HepG2 (cell line): Measurements from ENCODE around the gene MRM2. TPM values are rescaled to one million over a fixed set of nuclear protein-coding genes. Genes with fewer than 3 reads are reported as not detected.

Source experiments
- ATAC-seq: fragments of 200-7000 bp; cut with Tn5 transposase; 3 replicates; pipeline ENCODE4 v1.9.1; 2020; ENCODE audit warnings: mild to moderate bottlenecking, moderate library complexity
- BruUV-seq: library from RNA; stranded (reverse); fragments of 400-500 nt; replicated peaks from 2 replicates; lab custom pipeline; 2021; lab: Mats Ljungman, UMichigan
- CTCF ChIA-PET: fragments of 300-600 bp; formaldehyde crosslinking; extraction: SDS; loops from one replicate; lab custom pipeline; 2021; ENCODE audit warnings: low total read pairs, inconsistent platforms, low intra/inter-chr PET ratio; lab: Yijun Ruan, JAX
- POLR2A ChIA-PET: fragments of 350-600 bp; sonication (Branson Sonifier 250); formaldehyde crosslinking; loops from one replicate; lab custom pipeline; 2020; ENCODE audit warnings: antibody characterized with exemption, inconsistent platforms; lab: Yijun Ruan, JAX
- DNase-seq: peaks from one replicate; pipeline ENCODE4 v3.0.0-alpha.2; 2015; ENCODE audit warnings: low spot score
- FAIRE-seq: peaks from 3 replicates; lab custom pipeline; 2011; peaks lifted over from hg19 to GRCh38; lab: Jason Lieb, UNC
- H2AFZ ChIP-seq: one replicate; pipeline ENCODE4 v1.6.1; 2011; ENCODE audit warnings: low read length, inconsistent platforms
- H3K27ac ChIP-seq: fragments of 300-600 bp; 3 replicates; pipeline ENCODE4 v1.8.0; 2011; ENCODE audit warnings: mixed run types, mild to moderate bottlenecking, mixed read lengths, low read length, inconsistent platforms; ENCODE audit not compliant: insufficient read depth; ENCODE audit errors: extremely low read length
- H3K27me3 ChIP-seq, 2 experiments: fragments of 200-600 bp in 1 of 2; 2 replicates in 1 of 2; 3 replicates in 1 of 2; pipeline versions ENCODE4 v1.6.0 to v1.8.0; 2011; ENCODE audit warnings: low read length in 2 of 2, mild to moderate bottlenecking in 2 of 2, moderate library complexity in 2 of 2, inconsistent platforms in 1 of 2; ENCODE audit not compliant: insufficient read depth in 2 of 2, control insufficient read depth in 1 of 2
- H3K36me3 ChIP-seq, 2 experiments: fragments of 200-600 bp in 1 of 2; replicated peaks in 1 of 2; 2 replicates in 1 of 2; 3 replicates in 1 of 2; pipeline versions ENCODE4 v1.5.1 to v1.8.0; 2011; ENCODE audit warnings: low read length in 2 of 2, inconsistent platforms in 1 of 2; ENCODE audit not compliant: insufficient read depth in 2 of 2, control insufficient read depth in 1 of 2
- H3K4me1 ChIP-seq: 2 replicates; pipeline ENCODE4 v1.5.1; 2012; ENCODE audit warnings: low read length, inconsistent platforms; ENCODE audit not compliant: insufficient read depth
- H3K4me2 ChIP-seq: 2 replicates; pipeline ENCODE4 v1.6.0; 2011; ENCODE audit warnings: low read depth, low read length, inconsistent platforms
- H3K4me3 ChIP-seq, 3 experiments: fragments of 200-600 bp in 1 of 3; sonication (generic), shearing (Covaris generic) in 1 of 3; replicated peaks in 1 of 3; 2 replicates each; pipeline ENCODE4 v1.5.1; 2011 to 2016; ENCODE audit warnings: low read length in 3 of 3, inconsistent platforms in 2 of 3, low read depth in 2 of 3, mild to moderate bottlenecking in 2 of 3, control low read depth in 1 of 3, mixed read lengths in 1 of 3; ENCODE audit not compliant: insufficient read depth in 1 of 3
- H3K79me2 ChIP-seq: one replicate; pipeline ENCODE4 v1.6.1; 2011; ENCODE audit warnings: low read length, inconsistent platforms; ENCODE audit not compliant: insufficient read depth
- H3K9ac ChIP-seq: 2 replicates; pipeline ENCODE4 v1.6.0; 2011; ENCODE audit warnings: mild to moderate bottlenecking, low read depth, low read length, inconsistent platforms; ENCODE audit not compliant: insufficient read depth
- H3K9me3 ChIP-seq: 2 replicates; pipeline ENCODE4 v1.5.1; 2012; ENCODE audit warnings: mild to moderate bottlenecking, low read length
- H4K20me1 ChIP-seq: 2 replicates; pipeline ENCODE4 v1.6.0; 2011; ENCODE audit warnings: inconsistent platforms, mild to moderate bottlenecking, low read length, moderate library complexity; ENCODE audit not compliant: insufficient read depth
- FOXP1 ChIP-seq, 2 experiments: fragments of 450-650 bp in 1 of 2; IDR thresholded peaks; 2 replicates each; pipeline ENCODE4 v1.6.1; 2017 to 2018; ENCODE audit warnings: antibody characterized with exemption in 1 of 2
- HOXA9 ChIP-seq: sonication (generic); formaldehyde crosslinking; IDR thresholded peaks from 2 replicates; pipeline ENCODE4 v1.8.1; 2022; ENCODE audit warnings: missing genetic modification reagents, mild to moderate bottlenecking, moderate library complexity, borderline replicate concordance
- NKX3-1 ChIP-seq: sonication (generic); formaldehyde crosslinking; IDR thresholded peaks from 2 replicates; pipeline ENCODE4 v1.5.0; 2020; ENCODE audit warnings: missing genetic modification reagents
- ZC3H13 ChIP-seq: sonication (generic); formaldehyde crosslinking; IDR thresholded peaks from 2 replicates; pipeline ENCODE4 v1.8.1; 2023; ENCODE audit warnings: mild to moderate bottlenecking, missing genetic modification reagents, moderate library complexity
- ZFP37 ChIP-seq: sonication (generic); formaldehyde crosslinking; IDR thresholded peaks from 2 replicates; pipeline ENCODE4 v1.4.0; 2020; ENCODE audit warnings: missing genetic modification reagents, borderline replicate concordance
- ZFYVE20 ChIP-seq: sonication (generic); formaldehyde crosslinking; IDR thresholded peaks from 2 replicates; pipeline ENCODE4 v1.8.0; 2023; ENCODE audit warnings: low read depth, mild to moderate bottlenecking, moderate library complexity, missing genetic modification reagents, borderline replicate concordance
- ZNF484 ChIP-seq: sonication (generic); formaldehyde crosslinking; IDR thresholded peaks from 2 replicates; pipeline ENCODE4 v1.5.1; 2020; ENCODE audit warnings: mild to moderate bottlenecking, low read depth, missing genetic modification reagents, borderline replicate concordance
- ZNF512 ChIP-seq: sonication (generic); formaldehyde crosslinking; IDR thresholded peaks from 2 replicates; pipeline ENCODE4 v1.4.0; 2020; ENCODE audit warnings: mild to moderate bottlenecking, missing genetic modification reagents
- ZNF549 ChIP-seq: sonication (generic); formaldehyde crosslinking; IDR thresholded peaks from 2 replicates; pipeline ENCODE4 v1.5.0; 2020; ENCODE audit warnings: missing genetic modification reagents
- ZNF562 ChIP-seq: sonication (generic); formaldehyde crosslinking; IDR thresholded peaks from 2 replicates; pipeline ENCODE4 v1.8.0; 2022; ENCODE audit warnings: missing genetic modification reagents, borderline replicate concordance
- ZNF616 ChIP-seq: sonication (generic); formaldehyde crosslinking; IDR thresholded peaks from 2 replicates; pipeline ENCODE4 v1.5.0; 2020; ENCODE audit warnings: low read depth, mild to moderate bottlenecking, missing genetic modification reagents
- ZSCAN12 ChIP-seq: sonication (generic); formaldehyde crosslinking; IDR thresholded peaks from 2 replicates; pipeline ENCODE4 v1.9.0; 2021; ENCODE audit warnings: mild to moderate bottlenecking, missing genetic modification reagents
- ZSCAN29 ChIP-seq: sonication (generic); formaldehyde crosslinking; conservative IDR thresholded peaks from 2 replicates; pipeline ENCODE4 v1.4.0; 2020; ENCODE audit warnings: mild to moderate bottlenecking, missing genetic modification reagents
- WGBS: methylation state at CpG from one replicate; pipeline ENCODE4 v1.1.6; 2017; ENCODE audit warnings: low lambda C conversion rate; 5-methylcytosine and 5-hydroxymethylcytosine counted together
- in situ Hi-C: cut with HindIII; loops from 2 replicates; pipeline ENCODE4 v1.10.0; 2017; ENCODE audit warnings: low pct_unique_long_range_greater_than_20kb; ENCODE audit not compliant: extremely low pct_ligation_motif_present
- intact Hi-C: fragments of 100-400 bp; cut with micrococcal nuclease; formaldehyde crosslinking; loops from one replicate; pipeline ENCODE4 v1.10.0; 2022; ENCODE audit not compliant: unreplicated experiment
- polyA plus RNA-seq, 8 experiments: library from polyadenylated mRNA; depleted of rRNA in 3 of 8; stranded (reverse) in 7 of 8; unstranded in 1 of 8; fragments of >200 nt; fragmentation: Illumina TruSeq in 4 of 8; extraction: Trizol in 4 of 8; gene quantifications; 2 replicates each; pipeline versions ENCODE4 v1.2.1 to v1.2.3, GENCODE V29; 2011 to 2016; ENCODE audit warnings: low read depth in 4 of 8, missing spikeins in 1 of 8, mixed read lengths in 1 of 8; ENCODE audit not compliant: insufficient read depth in 1 of 8
- total RNA-seq, 5 experiments: library from RNA; depleted of rRNA; stranded (reverse); fragments of >200 nt; fragmentation: Illumina TruSeq; extraction: Trizol; gene quantifications; 2 replicates each; pipeline ENCODE4 v1.2.3, GENCODE V29; 2016; ENCODE audit warnings: low read depth in 1 of 5
- TF ChIP-seq, protein P1 (sequence below): IDR thresholded peaks from 2 replicates; pipeline ENCODE4 v1.6.1; 2016; ENCODE audit warnings: low read depth, control low read depth
- TF ChIP-seq, protein P2 (sequence below): sonication (generic); formaldehyde crosslinking; IDR thresholded peaks from 2 replicates; pipeline ENCODE4 v1.9.0; 2021; ENCODE audit warnings: missing genetic modification reagents, borderline replicate concordance

Gene MRM2
- total and polyA plus RNA-seq, 2 of the 13 experiments (the other 11 are each of a cell fraction or from before 2014, with no cell fraction given), result 13.2 to 34.2 TPM

- FAIRE-seq, result no peak
- no peaks in the 10 kb centered on the region for H3K9me3 ChIP-seq
- no peak overlapping the region for H3K4me3 ChIP-seq
- no peaks in the 10 kb centered on the region for H3K27me3 ChIP-seq
- H3K4me2 ChIP-seq, result no peak overlapping the region
- no peaks in the 10 kb centered on the region for H4K20me1 ChIP-seq
- H3K4me1 ChIP-seq, result no peaks in the 10 kb centered on the region
- WGBS, result over 99% methylated on average over 8 of the region's 10 CpGs
- no peak overlapping the region for H3K27ac ChIP-seq
- no peak for ATAC-seq
- no TSS peak for BruUV-seq
- no peak overlapping the region for H3K9ac ChIP-seq
- no peak overlapping the region for H2AFZ ChIP-seq
- no peak for DNase-seq
- in situ Hi-C loops (loop anchor here (10.0 to 25.0 kb wide), 2 partner anchors 418 to 626 kb away; no protein-coding TSS in a partner anchor), intact Hi-C loops (no loop called here)
- TF ChIP-seq NKX3-1 (CRISPR knock-in tag) (no peak), ZSCAN29 (CRISPR knock-in tag) (no peak), ZNF616 (no peak), ZSCAN12 (CRISPR knock-in tag) (no peak)
- TF ChIP-seq, protein P1, sequence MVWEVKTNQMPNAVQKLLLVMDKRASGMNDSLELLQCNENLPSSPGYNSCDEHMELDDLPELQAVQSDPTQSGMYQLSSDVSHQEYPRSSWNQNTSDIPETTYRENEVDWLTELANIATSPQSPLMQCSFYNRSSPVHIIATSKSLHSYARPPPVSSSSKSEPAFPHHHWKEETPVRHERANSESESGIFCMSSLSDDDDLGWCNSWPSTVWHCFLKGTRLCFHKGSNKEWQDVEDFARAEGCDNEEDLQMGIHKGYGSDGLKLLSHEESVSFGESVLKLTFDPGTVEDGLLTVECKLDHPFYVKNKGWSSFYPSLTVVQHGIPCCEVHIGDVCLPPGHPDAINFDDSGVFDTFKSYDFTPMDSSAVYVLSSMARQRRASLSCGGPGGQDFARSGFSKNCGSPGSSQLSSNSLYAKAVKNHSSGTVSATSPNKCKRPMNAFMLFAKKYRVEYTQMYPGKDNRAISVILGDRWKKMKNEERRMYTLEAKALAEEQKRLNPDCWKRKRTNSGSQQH (CRISPR knock-in tag), result no peak
- CTCF ChIA-PET, result no interaction called here
- POLR2A ChIA-PET, result no interaction called here
- no peaks in the 10 kb centered on the region for H3K79me2 ChIP-seq
- peaks cover 34 to 91% of the 10 kb centered on the region in 2 experiments; a peak in 4 of 5 replicates for H3K36me3 ChIP-seq
These were observed 29.1 kb downstream of the MRM2 start for GRCh38 chr7:2212906-2213305.

- Histone ChIP-seq H3K9ac (no peak overlapping the region), H3K4me1 (no peaks in the 10 kb centered on the region), H4K20me1 (no peaks in the 10 kb centered on the region), H3K4me2 (no peak overlapping the region), H3K27ac (no peak overlapping the region), H3K79me2 (no peaks in the 10 kb centered on the region), H3K27me3 (no peaks in the 10 kb centered on the region), H2AFZ (no peak overlapping the region), H3K4me3 (no peak overlapping the region), H3K9me3 (no peaks in the 10 kb centered on the region), H3K36me3 (peaks cover 31 to 91% of the 10 kb centered on the region in 2 experiments; a peak in 4 of 5 replicates)
- no TSS peak for BruUV-seq
- no peak for DNase-seq
- ChIA-PET CTCF (no interaction called here), POLR2A (no interaction called here)
- ATAC-seq, result no peak
- WGBS, result 100% methylated on average over 6 of the region's 13 CpGs
- no peak for FAIRE-seq
- in situ Hi-C loops, result loop anchor here (10.0 to 25.0 kb wide), 2 partner anchors 417 to 625 kb away; no protein-coding TSS in a partner anchor
- intact Hi-C loops, result no loop called here
- no peak for TF ChIP-seq ZFYVE20 (CRISPR knock-in tag)
- TF ChIP-seq ZNF562, result no peak
- no peak for TF ChIP-seq ZNF549 (CRISPR knock-in tag)
- TF ChIP-seq, protein P2, sequence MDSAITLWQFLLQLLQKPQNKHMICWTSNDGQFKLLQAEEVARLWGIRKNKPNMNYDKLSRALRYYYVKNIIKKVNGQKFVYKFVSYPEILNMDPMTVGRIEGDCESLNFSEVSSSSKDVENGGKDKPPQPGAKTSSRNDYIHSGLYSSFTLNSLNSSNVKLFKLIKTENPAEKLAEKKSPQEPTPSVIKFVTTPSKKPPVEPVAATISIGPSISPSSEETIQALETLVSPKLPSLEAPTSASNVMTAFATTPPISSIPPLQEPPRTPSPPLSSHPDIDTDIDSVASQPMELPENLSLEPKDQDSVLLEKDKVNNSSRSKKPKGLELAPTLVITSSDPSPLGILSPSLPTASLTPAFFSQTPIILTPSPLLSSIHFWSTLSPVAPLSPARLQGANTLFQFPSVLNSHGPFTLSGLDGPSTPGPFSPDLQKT (CRISPR knock-in tag), result no peak
- TF ChIP-seq ZNF512 (CRISPR knock-in tag), result no peak
- no peak for TF ChIP-seq ZNF484 (CRISPR knock-in tag)
- no peak for TF ChIP-seq HOXA9 (CRISPR knock-in tag)
- TF ChIP-seq ZFP37, result no peak
- no peak for TF ChIP-seq FOXP1 (IDR thresholded peaks at IDR 0.05)
- TF ChIP-seq FOXP1 (CRISPR knock-in tag; IDR thresholded peaks at IDR 0.05), result no peak
- no peak for TF ChIP-seq ZC3H13 (CRISPR knock-in tag)
These were observed 30.1 kb downstream of the MRM2 start for GRCh38 chr7:2211926-2212325.
